PFSK-1 (cell line): ENCODE results near the gene GADD45G.

Experiments
- POLR2AphosphoS5 ChIP-seq: IDR thresholded peaks from 2 replicates; pipeline ENCODE4 v1.6.1; 2012; ENCODE audit warnings: low read depth, mild to moderate bottlenecking, control low read depth, low read length, moderate library complexity
- TAF1 ChIP-seq: IDR thresholded peaks from 2 replicates; pipeline ENCODE4 v1.6.1; 2012; ENCODE audit warnings: low read length, control low read depth, borderline replicate concordance; ENCODE audit not compliant: insufficient read depth

DNA sequence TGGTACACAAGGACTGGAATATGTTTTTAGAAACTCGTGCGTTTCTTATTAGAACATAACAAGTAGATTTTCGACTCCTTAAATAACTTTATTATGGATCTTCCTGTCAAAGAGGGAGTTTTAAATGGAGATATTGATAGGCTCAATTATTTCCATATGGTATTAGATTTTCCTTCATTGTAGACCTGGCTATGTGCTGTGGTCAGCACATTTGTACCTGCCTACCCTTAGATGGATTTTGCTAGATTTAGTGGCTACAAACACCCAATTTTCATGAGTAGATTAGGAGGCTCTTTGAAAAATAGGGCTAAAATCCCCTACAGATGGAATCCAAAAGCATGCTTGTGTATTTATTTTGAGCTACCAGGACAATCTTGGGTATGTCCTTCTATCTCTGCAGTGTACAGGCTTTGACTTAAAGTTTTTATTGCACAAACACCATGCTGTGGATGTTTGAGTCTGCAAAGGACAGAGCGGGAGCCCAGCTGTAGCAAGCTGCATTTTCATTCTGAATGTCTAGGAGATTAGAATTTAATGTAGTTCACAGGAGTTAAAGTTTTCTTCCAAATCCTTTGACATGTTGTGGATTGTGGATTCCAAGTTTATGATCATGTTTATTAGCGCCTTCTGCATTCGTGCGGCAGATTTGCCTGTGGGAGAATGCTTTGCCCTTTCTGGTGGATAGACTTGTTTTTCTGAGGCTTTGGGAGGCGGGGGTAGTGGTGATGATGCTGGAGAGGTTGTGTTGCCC lies 41.6 kb downstream of the GADD45G start:
- no peak for TF ChIP-seq POLR2AphosphoS5
- no peak for TF ChIP-seq TAF1
